GM18505 (cell line): ENCODE data around the gene RHCE.

ENCODE experiments used
- ATAC-seq: cut with Tn5 transposase; IDR thresholded peaks from one replicate; pipeline ENCODE4 v1.9.1; 2021; ENCODE audit not compliant: unreplicated experiment
- POLR2A ChIP-seq: IDR thresholded peaks from 4 replicates; pipeline ENCODE4 v1.6.1; 2011; ENCODE audit warnings: borderline replicate concordance; ENCODE audit not compliant: insufficient read depth, insufficient read length; ENCODE audit errors: extremely low read depth

RHCE gene

DNA sequence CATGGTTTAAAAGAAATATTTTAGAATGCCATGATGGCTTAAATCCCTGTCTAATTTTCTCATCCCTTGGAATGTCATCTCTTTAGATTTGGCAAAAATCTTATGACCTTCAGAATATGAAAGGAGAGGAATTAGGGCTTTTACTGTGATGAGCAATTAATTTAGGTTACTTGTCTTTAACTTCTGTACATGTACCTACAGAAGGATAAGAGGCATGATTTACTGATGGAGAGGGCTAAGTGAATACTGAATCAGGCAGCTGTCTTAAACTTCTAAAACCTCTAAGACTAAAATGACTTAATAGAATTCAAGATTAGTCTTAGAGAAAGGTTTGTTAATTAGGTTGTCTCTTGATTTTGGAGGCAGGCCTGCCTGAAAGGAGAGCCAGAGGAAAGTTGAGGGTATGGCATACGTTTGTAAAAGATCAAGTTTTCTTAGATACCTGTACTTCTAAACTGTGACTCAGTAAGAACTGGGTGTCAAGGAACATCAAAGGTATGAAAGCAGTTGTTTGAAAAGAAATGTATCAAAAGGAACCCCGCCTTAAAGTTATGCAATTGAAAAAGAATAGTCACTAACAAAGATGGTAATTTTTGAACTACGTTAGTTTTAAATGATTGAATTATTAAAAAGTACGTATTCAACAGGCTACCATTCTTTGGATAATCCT, 22.5 kb upstream of the RHCE start:
- no peak for TF ChIP-seq POLR2A
- no peak for ATAC-seq

DNA sequence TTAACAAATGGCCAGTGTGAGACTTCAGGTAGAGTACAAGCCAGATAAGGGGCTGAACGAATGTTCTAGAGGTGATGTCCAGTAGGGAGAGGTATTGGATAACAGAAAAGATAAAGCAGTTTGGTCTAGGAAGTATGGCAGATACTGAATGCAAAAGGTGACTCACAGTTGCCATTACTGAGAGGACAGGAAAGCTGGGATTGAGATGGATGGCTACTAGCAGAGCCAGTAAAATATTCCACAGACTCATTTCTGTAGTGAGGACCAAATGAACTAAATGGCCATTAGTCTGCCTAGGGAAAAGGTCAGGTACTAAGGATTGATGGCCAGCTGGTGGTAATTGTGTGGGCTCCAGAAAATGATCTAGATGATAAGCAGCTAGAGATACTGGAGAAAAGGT, 21.6 kb upstream of the RHCE start:
- ATAC-seq, result no peak
- no peak for TF ChIP-seq POLR2A

DNA sequence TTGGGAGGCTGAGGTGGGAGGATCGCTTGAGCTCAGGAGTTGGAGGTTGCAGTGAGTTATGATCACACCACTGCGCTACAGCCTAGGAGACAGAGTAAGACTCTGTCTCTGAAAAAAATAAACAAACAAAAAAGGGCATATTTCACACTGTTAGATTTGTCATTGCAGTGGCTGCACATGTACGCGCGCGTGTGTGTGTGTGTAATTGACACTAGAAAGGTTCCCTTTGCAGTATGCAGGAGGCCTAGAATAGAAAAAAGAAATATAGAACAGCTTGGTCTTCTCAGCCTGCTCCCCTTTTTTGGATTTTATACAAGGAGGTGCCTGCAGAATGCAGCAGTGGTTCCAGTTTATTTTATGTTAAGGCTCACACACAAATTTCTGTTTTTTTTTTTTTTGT, 18.7 kb upstream of the RHCE start:
- ATAC-seq, result no peak
- no peak for TF ChIP-seq POLR2A

DNA sequence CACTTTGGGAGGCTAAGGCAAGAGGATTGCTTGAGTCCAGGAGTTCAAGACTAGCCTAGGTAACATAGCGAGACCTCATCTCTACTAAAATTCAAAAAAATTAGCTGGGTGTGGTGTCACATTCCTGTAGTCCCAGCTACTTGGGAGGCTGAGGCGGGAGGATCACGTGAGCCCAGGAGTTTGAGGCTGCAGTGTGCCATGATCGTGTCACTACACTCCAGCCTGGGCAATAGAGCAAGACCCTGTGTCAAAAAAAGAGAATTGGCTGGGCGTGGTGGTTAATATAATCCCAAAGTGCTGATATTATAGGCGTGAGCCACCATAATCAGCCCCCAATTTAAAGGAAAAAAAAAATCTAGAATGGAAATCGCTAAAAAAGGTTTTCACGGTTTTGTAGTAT, 17.0 kb upstream of the RHCE start:
- TF ChIP-seq POLR2A, result no peak
- ATAC-seq, result no peak

DNA sequence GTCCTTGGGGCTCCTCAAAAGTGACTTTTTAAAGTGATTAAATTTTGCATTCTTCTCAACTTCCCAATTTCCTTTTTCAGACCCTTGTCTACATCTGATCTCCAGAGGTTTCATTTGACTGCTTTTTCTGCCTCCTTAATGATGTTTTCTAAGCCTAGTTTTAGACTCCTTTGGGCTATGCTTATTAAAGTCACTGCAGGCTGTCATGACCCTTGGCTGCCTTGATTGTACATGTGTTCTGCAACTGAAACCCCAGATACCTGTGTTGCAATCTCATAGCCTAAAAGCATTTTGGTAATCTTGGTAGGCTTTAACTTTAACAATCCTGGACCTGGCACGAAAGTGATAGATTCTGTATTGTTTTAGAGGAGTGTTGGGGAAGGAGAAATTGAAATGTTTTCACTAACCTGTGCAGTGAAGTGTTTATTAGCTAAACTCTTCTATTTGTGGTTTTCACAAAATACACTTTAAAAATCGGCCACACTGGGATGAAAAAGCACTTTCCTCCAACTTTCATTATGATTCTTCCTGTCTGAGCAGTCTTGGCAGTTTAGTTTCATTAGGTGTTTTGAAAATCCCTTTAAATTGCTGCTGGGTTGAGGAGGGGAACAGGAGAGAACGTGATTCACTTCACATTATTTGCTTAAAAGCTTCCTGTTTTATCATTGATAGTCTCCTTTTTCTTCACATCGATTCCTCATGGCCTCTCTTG, 14.9 kb upstream of the RHCE start:
- no peak for ATAC-seq
- TF ChIP-seq POLR2A, result no peak

DNA sequence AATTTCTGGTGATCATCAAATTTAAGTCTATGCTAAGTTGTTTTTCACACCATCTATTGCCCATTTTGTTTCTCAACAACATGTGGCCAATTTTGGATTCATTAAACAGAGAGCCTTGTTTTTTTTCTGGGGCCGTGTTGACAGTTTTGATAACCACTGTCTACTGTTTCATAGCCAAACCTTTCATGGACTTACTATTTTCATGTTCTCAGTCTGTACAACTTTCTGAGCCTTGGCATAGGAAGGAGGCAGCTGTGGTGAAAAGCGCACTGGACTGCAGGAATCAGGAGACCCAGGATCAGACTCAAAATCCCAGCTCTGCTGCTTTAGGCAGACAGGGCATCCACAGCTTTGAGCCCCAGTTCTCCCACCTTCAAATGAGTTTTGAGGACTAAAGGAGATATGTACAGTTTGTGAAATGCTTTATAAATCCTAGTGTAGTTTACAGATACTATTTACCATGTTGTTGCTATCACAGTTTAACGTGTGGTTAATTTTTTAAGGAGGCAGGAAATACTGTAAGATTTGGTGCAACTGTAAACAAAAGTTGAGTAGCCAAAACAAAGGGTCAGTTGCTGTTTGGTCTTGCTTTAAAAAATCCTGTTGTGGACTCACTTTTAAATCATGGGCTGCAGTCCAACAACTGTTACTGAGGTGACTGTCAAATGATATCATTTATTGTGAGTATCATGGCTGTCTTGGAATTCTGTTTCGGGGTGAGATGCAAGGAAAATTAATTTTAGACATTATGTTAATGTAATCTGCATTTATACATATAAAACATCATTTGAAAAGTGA, 13.0 kb upstream of the RHCE start:
- no peak for ATAC-seq
- no peak for TF ChIP-seq POLR2A

DNA sequence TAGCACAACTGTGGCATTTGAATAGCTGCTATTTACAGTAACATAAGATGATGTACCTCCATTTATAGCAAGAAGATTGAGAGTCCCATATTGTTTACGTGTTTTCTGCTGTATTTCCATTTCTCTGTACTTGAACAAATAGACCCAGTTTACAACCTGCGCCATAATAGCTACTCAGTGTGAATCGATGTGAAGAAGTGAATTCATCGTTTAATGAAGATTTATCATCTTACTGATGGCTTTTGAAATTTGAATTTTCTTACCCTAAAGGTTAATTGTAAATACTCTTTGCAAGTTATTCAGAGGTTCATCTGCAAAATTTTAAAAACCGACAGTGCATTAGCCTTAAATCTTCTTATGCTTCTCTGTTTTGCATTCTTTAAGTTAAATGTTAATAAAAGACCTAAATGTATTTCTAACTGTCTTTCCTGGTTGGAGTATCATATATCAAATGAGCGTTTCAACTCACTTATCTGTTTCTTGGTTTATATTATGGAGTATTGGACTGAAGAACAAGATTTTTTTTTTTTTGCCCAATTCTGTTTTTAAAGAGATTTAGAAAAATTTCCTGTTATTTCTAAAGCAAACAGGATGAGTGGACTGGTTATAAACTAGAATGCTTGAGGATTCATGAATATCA, 12.2 kb upstream of the RHCE start:
- no peak for ATAC-seq
- no peak for TF ChIP-seq POLR2A

DNA sequence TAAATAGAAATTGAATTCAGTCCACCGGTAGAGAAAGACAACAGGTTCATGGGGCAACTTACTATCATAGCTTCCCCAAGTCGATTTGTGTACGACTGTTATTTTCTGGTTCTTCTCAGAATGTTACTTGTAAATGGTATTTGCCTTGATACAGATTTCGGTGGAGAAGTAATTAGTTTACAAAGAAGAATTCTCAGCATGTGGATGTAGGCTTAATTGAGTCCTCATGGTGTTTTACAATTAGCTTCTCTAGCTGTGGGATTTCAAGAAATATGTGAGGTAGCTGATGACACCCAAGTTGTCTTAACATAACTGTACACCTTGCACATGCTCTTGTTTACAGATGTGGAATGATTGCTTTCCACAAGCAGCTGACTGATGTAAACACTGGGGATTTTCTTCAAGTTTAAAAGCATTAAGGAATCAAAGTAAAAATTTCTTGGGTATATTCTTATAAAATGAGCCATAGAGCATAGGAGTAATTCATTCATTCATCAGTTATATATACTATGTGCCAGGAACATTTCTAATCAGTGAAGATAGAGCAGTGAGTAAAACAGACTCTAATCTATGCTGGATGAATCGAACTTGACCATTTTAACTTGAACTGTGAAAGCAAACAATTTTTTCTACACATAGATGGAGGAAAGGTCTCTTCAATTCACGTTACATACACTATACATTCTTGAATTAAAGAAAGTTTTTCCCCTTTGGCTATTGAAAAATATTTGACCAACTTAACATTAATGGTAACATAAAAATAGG, 11.5 kb upstream of the RHCE start:
- no peak for ATAC-seq
- no peak for TF ChIP-seq POLR2A

DNA sequence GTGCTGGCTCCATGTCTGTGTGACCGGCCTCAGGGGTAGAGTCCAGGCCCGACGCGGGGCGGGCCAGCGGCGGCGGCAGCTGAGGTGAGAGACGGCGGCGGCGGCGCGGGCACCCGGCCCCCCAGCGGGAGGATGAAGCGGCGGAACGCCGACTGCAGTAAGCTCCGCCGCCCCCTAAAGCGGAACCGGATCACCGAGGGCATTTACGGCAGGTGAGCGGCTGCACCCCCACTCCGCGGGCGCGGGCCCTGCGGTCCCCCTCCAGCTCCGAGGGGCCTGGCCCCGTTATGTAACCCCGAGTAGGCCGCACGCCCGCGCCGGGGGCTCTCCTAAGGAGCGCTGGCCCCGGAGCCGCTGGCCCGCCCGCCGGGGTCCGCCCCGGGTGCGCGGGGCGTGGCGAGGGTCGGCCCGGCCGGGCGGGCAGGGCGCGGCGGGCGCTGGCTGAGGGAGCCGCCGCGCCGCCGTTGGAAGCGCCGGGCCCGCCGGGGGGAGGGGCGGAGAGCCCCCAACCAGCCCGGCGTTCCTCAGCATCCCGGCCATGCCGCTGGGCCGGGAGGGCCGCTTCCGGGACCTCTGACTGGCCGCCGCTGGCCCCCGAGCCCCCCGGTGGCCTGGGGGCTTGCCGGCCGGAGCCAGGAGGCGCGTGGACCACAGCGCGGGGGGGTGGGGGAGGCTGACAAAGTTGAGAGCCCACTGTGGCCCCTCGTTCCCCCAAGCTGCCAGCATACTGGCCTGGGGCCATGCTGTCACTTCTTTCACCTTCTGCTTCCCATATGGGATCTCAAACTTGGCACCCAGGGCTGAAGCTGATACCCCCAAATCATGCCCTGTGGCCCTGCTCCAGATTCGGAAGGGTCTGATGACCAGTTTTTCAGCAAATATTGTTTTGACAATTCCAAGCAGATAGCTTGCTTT, 10.6 kb upstream of the RHCE start:
- ATAC-seq, result peak; percentile 28
- TF ChIP-seq POLR2A, result no peak

DNA sequence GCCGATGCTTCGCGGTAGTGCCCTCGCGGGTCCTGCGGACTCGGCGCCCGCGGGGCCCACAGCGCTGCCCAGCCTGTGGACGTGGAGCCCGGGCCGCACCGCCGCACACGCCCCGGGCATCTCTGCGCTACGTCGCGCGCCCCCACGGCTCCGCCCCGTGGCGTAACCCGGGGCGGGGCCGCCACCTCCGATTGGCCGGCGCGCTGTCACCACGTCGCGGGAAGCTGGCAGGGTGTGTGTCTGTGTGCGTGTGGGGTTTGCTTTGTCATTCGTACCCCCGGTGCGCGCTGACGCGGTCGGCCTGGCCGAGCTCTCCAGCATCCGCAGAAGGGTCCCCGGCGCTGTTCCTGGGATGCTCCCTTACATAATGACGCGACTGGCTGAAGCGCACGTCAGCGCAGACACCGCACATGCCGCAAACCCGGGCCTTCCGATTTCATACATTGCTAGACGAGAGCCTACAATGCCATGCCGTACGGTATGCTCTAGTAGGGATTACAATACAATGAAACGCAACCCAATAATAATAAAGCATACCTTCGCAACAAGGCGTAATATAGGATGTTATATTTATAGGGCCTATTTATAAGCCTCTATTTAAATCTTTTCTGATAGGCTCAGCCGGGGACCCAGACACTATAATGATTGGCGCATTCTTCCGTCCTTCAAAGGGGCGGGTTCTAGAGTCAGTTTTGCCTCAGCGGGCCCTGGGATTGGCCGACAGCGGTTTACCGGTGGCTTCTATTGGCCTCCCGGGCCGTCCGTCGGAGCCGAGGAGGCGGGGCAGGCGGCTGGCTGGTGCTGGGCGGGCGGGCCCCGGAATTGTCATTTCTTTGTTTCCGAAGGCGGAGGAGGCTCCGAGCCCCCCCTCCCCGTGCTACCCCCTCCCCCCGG, 9.7 kb upstream of the RHCE start, which contains the start of gene MACO1:
Gene MACO1, plus strand, starts transcription at position 825 of the 894 bp plus-strand sequence. CDS start 202 bp downstream, outside the sequence.
- peak; percentile 75 for TF ChIP-seq POLR2A
- ATAC-seq, result peak; percentile 81
